A549 (cell line): ENCODE results near the gene SLC32A1. TPM values are rescaled to one million over a fixed set of nuclear protein-coding genes. Genes with fewer than 3 reads are reported as not detected.
A peak's percentile ranks its signal among the peaks of the same experiment; 100 is the strongest.

Experiments
- ATAC-seq, 2 experiments: fragments of 200-7000 bp in 1 of 2; fragments of >200 bp in 1 of 2; cut with Nextera tagmentation in 1 of 2; cut with Tn5 transposase in 1 of 2; 3 replicates each; pipeline versions ENCODE4 v1.8.0 to v1.9.1; 2018 to 2020; ENCODE audit warnings: mild to moderate bottlenecking in 1 of 2, moderate library complexity in 1 of 2
- CTCF ChIA-PET: fragments of 300-600 bp; sonication (Branson Sonifier 250); formaldehyde crosslinking; extraction: SDS; loops from one replicate; lab custom pipeline; 2021; ENCODE audit warnings: antibody characterized with exemption, inconsistent platforms; lab: Yijun Ruan, JAX
- POLR2A ChIA-PET: fragments of 350-600 bp; formaldehyde crosslinking; extraction: SDS; loops from one replicate; lab custom pipeline; 2021; ENCODE audit warnings: antibody characterized with exemption, inconsistent platforms; lab: Yijun Ruan, JAX
- DNase-seq, 2 experiments: peaks; one replicate each; pipeline versions ENCODE4 v3.0.0 to v3.0.0-alpha.2; 2011 to 2016; ENCODE audit warnings: low read depth in 1 of 2, low spot score in 1 of 2
- FAIRE-seq: peaks from 2 replicates; lab custom pipeline; 2011; peaks lifted over from hg19 to GRCh38; lab: Jason Lieb, UNC
- H3K27ac ChIP-seq, 2 experiments: fragments of >200 bp; sonication (Bioruptor Twin); formaldehyde crosslinking; 3 replicates each; pipeline ENCODE4 v1.5.1; 2016 to 2017
- H3K4me1 ChIP-seq: fragments of >200 bp; sonication (Bioruptor Twin); formaldehyde crosslinking; 3 replicates; pipeline ENCODE4 v1.6.1; 2016
- H3K4me2 ChIP-seq: fragments of >200 bp; sonication (Bioruptor Twin); formaldehyde crosslinking; 3 replicates; pipeline ENCODE4 v1.6.1; 2016
- H3K4me3 ChIP-seq: fragments of >200 bp; sonication (Bioruptor Twin); formaldehyde crosslinking; 3 replicates; pipeline ENCODE4 v1.5.1; 2016
- H3K9me3 ChIP-seq: fragments of >200 bp; sonication (Bioruptor Twin); formaldehyde crosslinking; 3 replicates; pipeline ENCODE4 v1.6.1; 2016
- BCL3 ChIP-seq: fragments of >200 bp; sonication (Bioruptor Twin); formaldehyde crosslinking; IDR thresholded peaks from 3 replicates; pipeline ENCODE4 v1.6.1; 2016
- CHD2 ChIP-seq: fragments of 150-350 bp; IDR thresholded peaks from 2 replicates; pipeline ENCODE4 v1.6.1; 2014; ENCODE audit warnings: low read length; ENCODE audit not compliant: partially characterized antibody
- CHD4 ChIP-seq: fragments of 200-600 bp; sonication (generic); IDR thresholded peaks from 2 replicates; pipeline ENCODE4 v1.6.1; 2016; ENCODE audit warnings: antibody characterized with exemption, mild to moderate bottlenecking, borderline replicate concordance
- ELK1 ChIP-seq: fragments of 150-350 bp; IDR thresholded peaks from 2 replicates; pipeline ENCODE4 v1.6.1; 2014; ENCODE audit warnings: low read depth, mild to moderate bottlenecking, low read length
- ESRRA ChIP-seq: fragments of 150-350 bp; IDR thresholded peaks from 2 replicates; pipeline ENCODE4 v1.6.1; 2014; ENCODE audit warnings: mild to moderate bottlenecking, low read length, borderline replicate concordance
- FOSB ChIP-seq: fragments of 250-450 bp; sonication (Bioruptor Pico); IDR thresholded peaks from 2 replicates; pipeline ENCODE4 v1.5.0; 2020; ENCODE audit warnings: mild to moderate bottlenecking, moderate library complexity
- FOXS1 ChIP-seq: fragments of 250-450 bp; sonication (Bioruptor Pico); IDR thresholded peaks from 2 replicates; pipeline ENCODE4 v1.5.0; 2020; ENCODE audit warnings: mild to moderate bottlenecking, moderate library complexity
- HOXB13 ChIP-seq: fragments of 250-450 bp; sonication (Bioruptor Pico); IDR thresholded peaks from 2 replicates; pipeline ENCODE4 v1.5.0; 2020; ENCODE audit warnings: low read depth, mild to moderate bottlenecking, moderate library complexity
- MAFK ChIP-seq: fragments of 450-650 bp; IDR thresholded peaks from 2 replicates; pipeline ENCODE4 v1.6.1; 2014; ENCODE audit not compliant: partially characterized antibody
- MAZ ChIP-seq: fragments of 150-350 bp; IDR thresholded peaks from 2 replicates; pipeline ENCODE4 v1.6.1; 2014; ENCODE audit warnings: antibody characterized with exemption, low read depth, low read length, borderline replicate concordance
- NPAS2 ChIP-seq: fragments of 250-450 bp; sonication (Bioruptor Pico); IDR thresholded peaks from 2 replicates; pipeline ENCODE4 v1.8.0; 2022; ENCODE audit warnings: mild to moderate bottlenecking, moderate library complexity, borderline replicate concordance
- SMC3 ChIP-seq: fragments of >200 bp; sonication (Bioruptor Twin); formaldehyde crosslinking; IDR thresholded peaks from 3 replicates; pipeline ENCODE4 v1.6.1; 2018; ENCODE audit warnings: inconsistent platforms
- ZC3H11A ChIP-seq: fragments of 450-650 bp; IDR thresholded peaks from 2 replicates; pipeline ENCODE4 v1.6.1; 2014; ENCODE audit warnings: antibody characterized with exemption, mild to moderate bottlenecking
- WGBS: methylation state at CpG from one replicate; pipeline ENCODE4 v1.1.6; 2017; ENCODE audit errors: missing lambda C conversion rate; 5-methylcytosine and 5-hydroxymethylcytosine counted together
- polyA plus RNA-seq, 4 experiments: library from polyadenylated mRNA; depleted of rRNA in 3 of 4; stranded (reverse); fragments of >200 nt; fragmentation: RNase III in 1 of 4; extraction: RNeasy Plus Mini Kit Qiagen cat#74134 plus additional on column Dnase treatment in 1 of 4; gene quantifications; 2 replicates in 3 of 4; 3 replicates in 1 of 4; pipeline ENCODE4 v1.2.3, GENCODE V29; 2011 to 2017

Gene SLC32A1
- polyA plus RNA-seq, 2 of the 4 experiments (the other 2 are of a cell fraction) = not detected

DNA sequence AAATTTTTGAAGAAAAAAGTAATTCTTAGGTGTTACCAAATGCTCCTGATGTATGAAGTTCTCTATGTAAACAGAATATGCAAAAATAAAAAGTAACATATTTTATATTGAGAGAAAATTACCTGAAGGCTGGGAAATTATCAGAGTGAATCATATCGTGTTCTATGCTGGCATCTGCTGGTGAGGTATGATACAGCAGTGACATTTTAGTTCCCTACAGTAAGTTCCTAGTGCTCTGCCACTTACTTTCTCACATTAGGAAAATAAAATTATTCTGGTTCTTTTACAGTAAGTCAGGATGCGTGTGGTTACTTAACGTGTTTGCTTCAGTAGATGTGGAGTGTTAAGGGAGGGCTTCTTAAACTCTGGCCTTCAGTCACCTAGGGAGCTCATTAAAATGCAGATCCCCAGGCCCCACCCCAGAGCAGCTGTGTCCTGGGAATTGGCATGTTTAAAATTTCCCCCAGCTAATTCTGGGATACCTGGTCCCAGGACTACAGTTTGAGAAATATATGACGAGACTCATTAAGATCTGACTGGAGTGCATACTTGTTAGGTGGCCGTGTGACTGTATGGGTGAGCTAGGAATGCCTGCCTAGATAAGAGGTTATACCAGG is 27.2 kb downstream of the SLC32A1 start (continued):
- TF ChIP-seq MAZ (no peak), CHD4 (no peak), BCL3 (no peak), SMC3 (peak; percentile 70), FOXS1 (CRISPR knock-in tag) (no peak), NPAS2 (CRISPR knock-in tag) (no peak)

DNA sequence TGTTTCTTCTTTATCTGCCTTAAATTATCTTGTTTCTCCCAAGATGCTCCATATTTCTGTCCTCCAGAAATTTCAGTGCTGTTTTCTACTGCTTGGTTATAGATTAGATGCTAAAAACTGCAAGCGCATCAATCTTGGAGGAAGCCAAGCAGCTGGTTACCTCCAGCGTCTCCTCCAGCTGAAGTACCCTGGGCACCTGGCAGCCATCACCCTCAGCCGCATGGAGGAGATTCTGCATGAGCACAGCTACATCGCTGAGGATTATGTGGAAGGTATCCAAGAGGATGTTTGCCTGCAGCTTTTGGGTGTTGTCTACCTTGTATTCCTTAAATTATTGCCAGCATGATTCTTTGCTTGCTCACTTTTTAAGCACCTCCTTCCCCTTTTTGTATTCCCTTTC is 27.7 kb downstream of the SLC32A1 start:
- 90% methylated on average over 4 of the region's 4 CpGs for WGBS

GRCh38 chr20:38754924-38755323 is 30.6 kb downstream of the SLC32A1 start:
- Histone ChIP-seq H3K9me3 (no peaks in the 10 kb centered on the region), H3K4me2 (no peak overlapping the region), H3K4me1 (no peaks in the 10 kb centered on the region; the same call in 2 of the 3 replicates), H3K4me3 (no peak overlapping the region), H3K27ac (no peak overlapping the region)
- POLR2A ChIA-PET = no interaction called here
- ATAC-seq (no peak), DNase-seq (no peak), FAIRE-seq (no peak)
- no peak for TF ChIP-seq ZC3H11A
- TF ChIP-seq ESRRA = no peak
- no peak for TF ChIP-seq FOSB (CRISPR knock-in tag)
- CTCF ChIA-PET = interaction anchor here (0.6 to 16.3 kb wide), 6 partner anchors 12 to 140 kb away, joined by 3 to 253 read pairs (median 4); no protein-coding TSS in a partner anchor
- WGBS = 94% methylated on average over 13 of the region's 13 CpGs

More for the DNA sequence above, 27.7 kb downstream of the SLC32A1 start:
- ChIA-PET POLR2A (no interaction called here), CTCF (interaction anchor here (0.7 to 16.3 kb wide), 28 partner anchors 10 to 579 kb away, joined by 3 to 253 read pairs (median 5); partner anchors contain the start of gene SLC32A1)
- Histone ChIP-seq H3K9me3 (no peaks in the 10 kb centered on the region), H3K27ac (no peak overlapping the region), H3K4me2 (no peak overlapping the region), H3K4me3 (no peak overlapping the region), H3K4me1 (peaks cover 11% of the 10 kb centered on the region; the same call in 2 of the 3 replicates)
- DNase-seq = no peak
- no peak for FAIRE-seq
- TF ChIP-seq FOXS1 (CRISPR knock-in tag) = no peak
- TF ChIP-seq CHD2 = no peak
- no peak for TF ChIP-seq HOXB13
- ATAC-seq = no peak

GRCh38 chr20:38755324-38755910 is 31.1 kb downstream of the SLC32A1 start:
- CTCF ChIA-PET = interaction anchor here (0.8 to 16.3 kb wide), 4 partner anchors 11 to 110 kb away, joined by 3 to 253 read pairs (median 4); no protein-coding TSS in a partner anchor

More at GRCh38 chr20:38755324-38755910, 31.1 kb downstream of the SLC32A1 start:
- 75% methylated on average over 6 of the region's 6 CpGs for WGBS
- no peak for DNase-seq
- no peaks in the 10 kb centered on the region for H3K9me3 ChIP-seq
- H3K4me3 ChIP-seq = no peak overlapping the region
- H3K27ac ChIP-seq = no peak overlapping the region
- FAIRE-seq = no peak
- no peak overlapping the region for H3K4me2 ChIP-seq
- POLR2A ChIA-PET = no interaction called here
- no peaks in the 10 kb centered on the region for H3K4me1 ChIP-seq
- TF ChIP-seq MAFK (peak; percentile 37), ELK1 (no peak)
- ATAC-seq = no peak
